ENCODE data around the gene GOT1. TPM values are rescaled to one million over a fixed set of nuclear protein-coding genes. Genes with fewer than 3 reads are reported as not detected.

The GOT1 gene
- total and polyA plus RNA-seq, 2 experiments from 2014 or later: 36.8 to 37.7 TPM

DNA sequence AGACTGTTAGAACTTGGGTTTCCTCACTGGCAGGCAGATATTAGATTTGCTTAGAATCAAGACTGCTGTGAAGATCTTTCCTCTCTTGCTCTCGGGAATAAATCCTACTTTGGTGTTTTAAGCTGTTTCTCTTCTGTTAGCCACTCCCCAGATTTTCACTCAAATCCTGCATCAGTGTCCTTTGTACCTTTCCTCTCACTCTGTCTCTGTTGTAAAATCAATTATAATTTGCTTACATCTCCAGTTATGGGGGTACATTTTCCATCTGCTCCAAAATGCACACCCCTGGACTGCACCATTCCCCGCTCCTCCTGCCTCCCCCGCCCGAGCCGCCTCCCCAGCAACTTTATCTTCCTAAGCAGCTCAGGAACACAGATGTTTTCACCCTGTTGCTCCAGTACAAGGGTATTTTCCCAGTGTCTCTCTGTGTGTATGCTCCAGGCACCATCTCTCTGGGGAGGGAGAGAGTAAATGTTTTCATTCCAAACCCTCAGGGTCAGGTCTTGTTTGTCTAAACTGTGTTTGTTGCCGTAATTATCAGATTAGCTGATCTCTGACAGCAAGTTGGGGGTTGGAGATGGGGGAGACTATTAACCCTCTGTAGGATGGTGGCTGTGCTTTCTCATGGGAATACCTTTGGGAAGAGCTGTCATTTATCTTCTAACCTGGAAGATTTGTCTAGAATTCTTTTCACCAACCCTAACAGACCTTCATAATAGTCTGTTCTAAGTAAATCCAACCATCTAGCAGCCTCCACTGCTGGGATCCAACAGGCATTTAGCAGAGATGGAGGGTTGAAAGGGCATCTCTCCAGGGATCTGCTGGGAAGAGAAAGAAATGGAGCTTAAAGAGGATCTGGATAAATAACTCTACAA, 20.4 kb upstream of the GOT1 start:
- H3K4me1 Mint-ChIP-seq: peaks cover 22% of the 10 kb centered on the region
- H3K36me3 ChIP-seq (ENCODE audit: insufficient read depth): no peaks in the 10 kb centered on the region
- H3K27me3 Mint-ChIP-seq (ENCODE audit: insufficient read depth, low read depth, poor library complexity): no peaks in the 10 kb centered on the region
- no peaks in the 10 kb centered on the region for H3F3A ChIP-seq (replicated peaks; ENCODE audit: low read depth)
- ATAC-seq (peak; percentile 50), DNase-seq (ENCODE audit: low spot score) (no peak)
- H3K9me2 ChIP-seq (ENCODE audit: insufficient read depth): no peaks in the 10 kb centered on the region; the same call in 1 of the 2 replicates
- no peaks in the 10 kb centered on the region for H3K27me3 ChIP-seq (ENCODE audit: insufficient read depth)
- H3K4me1 ChIP-seq (ENCODE audit: insufficient read depth): peaks cover 25% of the 10 kb centered on the region
- H3K27ac ChIP-seq (ENCODE audit: low read depth): no peak overlapping the region
- H3K27ac Mint-ChIP-seq: no peak overlapping the region
- TF ChIP-seq JUNB (IDR thresholded peaks at IDR 0.05; ENCODE audit: unreplicated experiment) (no peak), EZH2 (IDR thresholded peaks at IDR 0.05; ENCODE audit: low read depth, unreplicated experiment) (no peak), ZNF114 (CRISPR knock-in tag; IDR thresholded peaks at IDR 0.05) (no peak), POLR2AphosphoS5 (IDR thresholded peaks at IDR 0.05; ENCODE audit: low read depth) (no peak), CREB1 (CRISPR knock-in tag; IDR thresholded peaks at IDR 0.05; ENCODE audit: low read depth) (no peak), NANOG (IDR thresholded peaks at IDR 0.05; ENCODE audit: borderline replicate concordance) (no peak), STAT1 (IDR thresholded peaks at IDR 0.05; ENCODE audit: unreplicated experiment) (no peak), EZH2phosphoT487 (IDR thresholded peaks at IDR 0.05; ENCODE audit: unreplicated experiment) (no peak), ZNF331 (CRISPR knock-in tag; IDR thresholded peaks at IDR 0.05; ENCODE audit: low read depth) (no peak)
- TF ChIP-seq, protein P1, sequence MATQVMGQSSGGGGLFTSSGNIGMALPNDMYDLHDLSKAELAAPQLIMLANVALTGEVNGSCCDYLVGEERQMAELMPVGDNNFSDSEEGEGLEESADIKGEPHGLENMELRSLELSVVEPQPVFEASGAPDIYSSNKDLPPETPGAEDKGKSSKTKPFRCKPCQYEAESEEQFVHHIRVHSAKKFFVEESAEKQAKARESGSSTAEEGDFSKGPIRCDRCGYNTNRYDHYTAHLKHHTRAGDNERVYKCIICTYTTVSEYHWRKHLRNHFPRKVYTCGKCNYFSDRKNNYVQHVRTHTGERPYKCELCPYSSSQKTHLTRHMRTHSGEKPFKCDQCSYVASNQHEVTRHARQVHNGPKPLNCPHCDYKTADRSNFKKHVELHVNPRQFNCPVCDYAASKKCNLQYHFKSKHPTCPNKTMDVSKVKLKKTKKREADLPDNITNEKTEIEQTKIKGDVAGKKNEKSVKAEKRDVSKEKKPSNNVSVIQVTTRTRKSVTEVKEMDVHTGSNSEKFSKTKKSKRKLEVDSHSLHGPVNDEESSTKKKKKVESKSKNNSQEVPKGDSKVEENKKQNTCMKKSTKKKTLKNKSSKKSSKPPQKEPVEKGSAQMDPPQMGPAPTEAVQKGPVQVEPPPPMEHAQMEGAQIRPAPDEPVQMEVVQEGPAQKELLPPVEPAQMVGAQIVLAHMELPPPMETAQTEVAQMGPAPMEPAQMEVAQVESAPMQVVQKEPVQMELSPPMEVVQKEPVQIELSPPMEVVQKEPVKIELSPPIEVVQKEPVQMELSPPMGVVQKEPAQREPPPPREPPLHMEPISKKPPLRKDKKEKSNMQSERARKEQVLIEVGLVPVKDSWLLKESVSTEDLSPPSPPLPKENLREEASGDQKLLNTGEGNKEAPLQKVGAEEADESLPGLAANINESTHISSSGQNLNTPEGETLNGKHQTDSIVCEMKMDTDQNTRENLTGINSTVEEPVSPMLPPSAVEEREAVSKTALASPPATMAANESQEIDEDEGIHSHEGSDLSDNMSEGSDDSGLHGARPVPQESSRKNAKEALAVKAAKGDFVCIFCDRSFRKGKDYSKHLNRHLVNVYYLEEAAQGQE (IDR thresholded peaks at IDR 0.05; ENCODE audit: unreplicated experiment): no peak
- TF ChIP-seq, protein P2, sequence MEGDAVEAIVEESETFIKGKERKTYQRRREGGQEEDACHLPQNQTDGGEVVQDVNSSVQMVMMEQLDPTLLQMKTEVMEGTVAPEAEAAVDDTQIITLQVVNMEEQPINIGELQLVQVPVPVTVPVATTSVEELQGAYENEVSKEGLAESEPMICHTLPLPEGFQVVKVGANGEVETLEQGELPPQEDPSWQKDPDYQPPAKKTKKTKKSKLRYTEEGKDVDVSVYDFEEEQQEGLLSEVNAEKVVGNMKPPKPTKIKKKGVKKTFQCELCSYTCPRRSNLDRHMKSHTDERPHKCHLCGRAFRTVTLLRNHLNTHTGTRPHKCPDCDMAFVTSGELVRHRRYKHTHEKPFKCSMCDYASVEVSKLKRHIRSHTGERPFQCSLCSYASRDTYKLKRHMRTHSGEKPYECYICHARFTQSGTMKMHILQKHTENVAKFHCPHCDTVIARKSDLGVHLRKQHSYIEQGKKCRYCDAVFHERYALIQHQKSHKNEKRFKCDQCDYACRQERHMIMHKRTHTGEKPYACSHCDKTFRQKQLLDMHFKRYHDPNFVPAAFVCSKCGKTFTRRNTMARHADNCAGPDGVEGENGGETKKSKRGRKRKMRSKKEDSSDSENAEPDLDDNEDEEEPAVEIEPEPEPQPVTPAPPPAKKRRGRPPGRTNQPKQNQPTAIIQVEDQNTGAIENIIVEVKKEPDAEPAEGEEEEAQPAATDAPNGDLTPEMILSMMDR (conservative IDR thresholded peaks at IDR 0.05; ENCODE audit: low read depth in 2 of 2): no peak
- TF ChIP-seq, protein P3, sequence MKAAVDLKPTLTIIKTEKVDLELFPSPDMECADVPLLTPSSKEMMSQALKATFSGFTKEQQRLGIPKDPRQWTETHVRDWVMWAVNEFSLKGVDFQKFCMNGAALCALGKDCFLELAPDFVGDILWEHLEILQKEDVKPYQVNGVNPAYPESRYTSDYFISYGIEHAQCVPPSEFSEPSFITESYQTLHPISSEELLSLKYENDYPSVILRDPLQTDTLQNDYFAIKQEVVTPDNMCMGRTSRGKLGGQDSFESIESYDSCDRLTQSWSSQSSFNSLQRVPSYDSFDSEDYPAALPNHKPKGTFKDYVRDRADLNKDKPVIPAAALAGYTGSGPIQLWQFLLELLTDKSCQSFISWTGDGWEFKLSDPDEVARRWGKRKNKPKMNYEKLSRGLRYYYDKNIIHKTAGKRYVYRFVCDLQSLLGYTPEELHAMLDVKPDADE (IDR thresholded peaks at IDR 0.05): no peak
- TF ChIP-seq, protein P4, sequence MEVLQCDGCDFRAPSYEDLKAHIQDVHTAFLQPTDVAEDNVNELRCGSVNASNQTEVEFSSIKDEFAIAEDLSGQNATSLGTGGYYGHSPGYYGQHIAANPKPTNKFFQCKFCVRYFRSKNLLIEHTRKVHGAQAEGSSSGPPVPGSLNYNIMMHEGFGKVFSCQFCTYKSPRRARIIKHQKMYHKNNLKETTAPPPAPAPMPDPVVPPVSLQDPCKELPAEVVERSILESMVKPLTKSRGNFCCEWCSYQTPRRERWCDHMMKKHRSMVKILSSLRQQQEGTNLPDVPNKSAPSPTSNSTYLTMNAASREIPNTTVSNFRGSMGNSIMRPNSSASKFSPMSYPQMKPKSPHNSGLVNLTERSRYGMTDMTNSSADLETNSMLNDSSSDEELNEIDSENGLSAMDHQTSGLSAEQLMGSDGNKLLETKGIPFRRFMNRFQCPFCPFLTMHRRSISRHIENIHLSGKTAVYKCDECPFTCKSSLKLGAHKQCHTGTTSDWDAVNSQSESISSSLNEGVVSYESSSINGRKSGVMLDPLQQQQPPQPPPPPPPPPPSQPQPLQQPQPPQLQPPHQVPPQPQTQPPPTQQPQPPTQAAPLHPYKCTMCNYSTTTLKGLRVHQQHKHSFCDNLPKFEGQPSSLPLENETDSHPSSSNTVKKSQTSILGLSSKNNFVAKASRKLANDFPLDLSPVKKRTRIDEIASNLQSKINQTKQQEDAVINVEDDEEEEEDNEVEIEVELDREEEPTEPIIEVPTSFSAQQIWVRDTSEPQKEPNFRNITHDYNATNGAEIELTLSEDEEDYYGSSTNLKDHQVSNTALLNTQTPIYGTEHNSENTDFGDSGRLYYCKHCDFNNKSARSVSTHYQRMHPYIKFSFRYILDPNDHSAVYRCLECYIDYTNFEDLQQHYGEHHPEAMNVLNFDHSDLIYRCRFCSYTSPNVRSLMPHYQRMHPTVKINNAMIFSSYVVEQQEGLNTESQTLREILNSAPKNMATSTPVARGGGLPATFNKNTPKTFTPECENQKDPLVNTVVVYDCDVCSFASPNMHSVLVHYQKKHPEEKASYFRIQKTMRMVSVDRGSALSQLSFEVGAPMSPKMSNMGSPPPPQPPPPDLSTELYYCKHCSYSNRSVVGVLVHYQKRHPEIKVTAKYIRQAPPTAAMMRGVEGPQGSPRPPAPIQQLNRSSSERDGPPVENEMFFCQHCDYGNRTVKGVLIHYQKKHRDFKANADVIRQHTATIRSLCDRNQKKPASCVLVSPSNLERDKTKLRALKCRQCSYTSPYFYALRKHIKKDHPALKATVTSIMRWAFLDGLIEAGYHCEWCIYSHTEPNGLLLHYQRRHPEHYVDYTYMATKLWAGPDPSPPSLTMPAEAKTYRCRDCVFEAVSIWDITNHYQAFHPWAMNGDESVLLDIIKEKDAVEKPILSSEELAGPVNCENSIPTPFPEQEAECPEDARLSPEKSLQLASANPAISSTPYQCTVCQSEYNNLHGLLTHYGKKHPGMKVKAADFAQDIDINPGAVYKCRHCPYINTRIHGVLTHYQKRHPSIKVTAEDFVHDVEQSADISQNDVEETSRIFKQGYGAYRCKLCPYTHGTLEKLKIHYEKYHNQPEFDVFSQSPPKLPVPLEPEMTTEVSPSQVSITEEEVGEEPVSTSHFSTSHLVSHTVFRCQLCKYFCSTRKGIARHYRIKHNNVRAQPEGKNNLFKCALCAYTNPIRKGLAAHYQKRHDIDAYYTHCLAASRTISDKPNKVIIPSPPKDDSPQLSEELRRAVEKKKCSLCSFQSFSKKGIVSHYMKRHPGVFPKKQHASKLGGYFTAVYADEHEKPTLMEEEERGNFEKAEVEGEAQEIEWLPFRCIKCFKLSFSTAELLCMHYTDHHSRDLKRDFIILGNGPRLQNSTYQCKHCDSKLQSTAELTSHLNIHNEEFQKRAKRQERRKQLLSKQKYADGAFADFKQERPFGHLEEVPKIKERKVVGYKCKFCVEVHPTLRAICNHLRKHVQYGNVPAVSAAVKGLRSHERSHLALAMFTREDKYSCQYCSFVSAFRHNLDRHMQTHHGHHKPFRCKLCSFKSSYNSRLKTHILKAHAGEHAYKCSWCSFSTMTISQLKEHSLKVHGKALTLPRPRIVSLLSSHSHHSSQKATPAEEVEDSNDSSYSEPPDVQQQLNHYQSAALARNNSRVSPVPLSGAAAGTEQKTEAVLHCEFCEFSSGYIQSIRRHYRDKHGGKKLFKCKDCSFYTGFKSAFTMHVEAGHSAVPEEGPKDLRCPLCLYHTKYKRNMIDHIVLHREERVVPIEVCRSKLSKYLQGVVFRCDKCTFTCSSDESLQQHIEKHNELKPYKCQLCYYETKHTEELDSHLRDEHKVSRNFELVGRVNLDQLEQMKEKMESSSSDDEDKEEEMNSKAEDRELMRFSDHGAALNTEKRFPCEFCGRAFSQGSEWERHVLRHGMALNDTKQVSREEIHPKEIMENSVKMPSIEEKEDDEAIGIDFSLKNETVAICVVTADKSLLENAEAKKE (CRISPR knock-in tag; IDR thresholded peaks at IDR 0.05): no peak
- no peaks in the 10 kb centered on the region for H4K20me1 ChIP-seq (replicated peaks; ENCODE audit: insufficient read depth)
- H2AFZ ChIP-seq: peak overlapping the region; percentile 50
- H3K4me2 ChIP-seq: peak overlapping the region; percentile 56
- no peaks in the 10 kb centered on the region for H3K36me3 Mint-ChIP-seq (ENCODE audit: low read depth)
- H3K4me3 ChIP-seq: no peak overlapping the region
- no peaks in the 10 kb centered on the region for H3K79me2 ChIP-seq (replicated peaks; ENCODE audit: insufficient read depth)
- no peaks in the 10 kb centered on the region for H3K9me3 Mint-ChIP-seq
- no peak overlapping the region for H3K4me3 Mint-ChIP-seq
